Ovary (tissue), 9 donors: ENCODE measurements around the gene LSAMP. TPM values are rescaled to one million over a fixed set of nuclear protein-coding genes. Genes with fewer than 3 reads are reported as not detected.

ENCODE experiments used
- DNase-seq, 5 donors: peaks; one replicate each; pipeline ENCODE4 v3.0.0-alpha.2; 2019 to 2020
- H3K27ac ChIP-seq, 2 donors: fragments of 200-600 bp; one replicate each; pipeline versions ENCODE4 v1.5.1 to v1.8.0; 2019 to 2022
- H3K27me3 ChIP-seq: fragments of 200-600 bp; one replicate; pipeline ENCODE4 v1.8.0; 2022
- H3K36me3 ChIP-seq: fragments of 200-600 bp; sonication (generic); one replicate; pipeline ENCODE4 v1.5.1; 2019
- H3K4me1 ChIP-seq: one replicate; pipeline ENCODE4 v1.8.1; 2013; ENCODE audit warnings: mild to moderate bottlenecking, moderate library complexity; ENCODE audit not compliant: insufficient read depth
- H3K4me3 ChIP-seq: fragments of 200-600 bp; sonication (generic); one replicate; pipeline ENCODE4 v1.5.1; 2017
- H3K9me3 ChIP-seq, 2 donors: fragments of 200-600 bp in 1 of 2; sonication (generic) in 1 of 2; one replicate each; pipeline versions ENCODE4 v1.5.1 to v1.8.1; 2013 to 2019; ENCODE audit warnings: mild to moderate bottlenecking in 1 of 2, moderate library complexity in 1 of 2
- EP300 ChIP-seq: sonication (generic); formaldehyde crosslinking; IDR thresholded peaks from one replicate; pipeline ENCODE4 v1.6.1; 2017; ENCODE audit warnings: antibody characterized with exemption
- POLR2A ChIP-seq: fragments of 450-650 bp; IDR thresholded peaks from one replicate; pipeline ENCODE4 v1.6.1; 2017; ENCODE audit warnings: antibody characterized with exemption, mild to moderate bottlenecking, moderate library complexity
- WGBS, 3 donors: extraction: QIAGEN DNeasy Blood & Tissue Kit in 1 of 3; methylation state at CpG; one replicate each; pipeline versions ENCODE4 v1.1.5 to v1.1.7; 2013 to 2017; 5-methylcytosine and 5-hydroxymethylcytosine counted together
- intact Hi-C, 4 donors: fragments of 100-400 bp; cut with DNase I; formaldehyde crosslinking; loops; one replicate each; pipeline versions ENCODE4 v1.11.0 to v1.15.1; 2022 to 2023
- polyA plus RNA-seq, 2 donors: library from polyadenylated mRNA; stranded (reverse); fragments of 200-250 nt in 1 of 2; fragments of 350-450 nt in 1 of 2; fragmentation: Illumina TruSeq in 1 of 2; extraction: RNeasy Lipid Tissue Mini Kit (QIAGEN cat#74804) in 1 of 2; gene quantifications; one replicate each; pipeline ENCODE4 v1.2.3, GENCODE V29; 2013 to 2014
- total RNA-seq, 7 donors: library from RNA; depleted of rRNA in 2 of 7; stranded (reverse); fragments of >200 nt in 2 of 7; fragmentation: NEBNext Ultra II Directional in 3 of 7; extraction: Animal tissue kit (Norgen Biotek cat#: 25700) in 3 of 7; gene quantifications; one replicate each; pipeline versions ENCODE4 v1.1.0 to v1.2.4, GENCODE V29; 2016 to 2023
- TF ChIP-seq, protein P1 (sequence below), 3 donors: fragments of 450-650 bp in 2 of 3; fragments of 200-600 bp in 1 of 3; IDR thresholded peaks; one replicate each; pipeline versions ENCODE4 v1.5.1 to v1.8.0; 2016 to 2022; ENCODE audit warnings: antibody characterized with exemption in 3 of 3, mild to moderate bottlenecking in 1 of 3
- donor health status: DM: no; HTN: no; CAD: no; lungs with moderate emphysema.
- donor health status: DM: no; HTN: no; CAD: no.
- donor health status: Bipolar disorder and iron deficiency.
- donor health status: DM: yes; HTN: yes; CAD: no.
- donor health status: DM: no; HTN: no; CAD: no.
- donor health status: DM: yes; HTN: yes; CAD: no.

The LSAMP gene
- total and polyA plus RNA-seq, 9 donors = 1.1 to 13.0 (median 5.4) TPM

- intact Hi-C loops = no loop called here
- no peak for DNase-seq
- H3K9me3 ChIP-seq = no peaks in the 10 kb centered on the region
- no peaks in the 10 kb centered on the region for H3K4me1 ChIP-seq
- no peaks in the 10 kb centered on the region for H3K36me3 ChIP-seq
- H3K4me3 ChIP-seq = no peak overlapping the region
- H3K27me3 ChIP-seq = no peaks in the 10 kb centered on the region
- no peak for TF ChIP-seq POLR2A
- TF ChIP-seq, protein P1, sequence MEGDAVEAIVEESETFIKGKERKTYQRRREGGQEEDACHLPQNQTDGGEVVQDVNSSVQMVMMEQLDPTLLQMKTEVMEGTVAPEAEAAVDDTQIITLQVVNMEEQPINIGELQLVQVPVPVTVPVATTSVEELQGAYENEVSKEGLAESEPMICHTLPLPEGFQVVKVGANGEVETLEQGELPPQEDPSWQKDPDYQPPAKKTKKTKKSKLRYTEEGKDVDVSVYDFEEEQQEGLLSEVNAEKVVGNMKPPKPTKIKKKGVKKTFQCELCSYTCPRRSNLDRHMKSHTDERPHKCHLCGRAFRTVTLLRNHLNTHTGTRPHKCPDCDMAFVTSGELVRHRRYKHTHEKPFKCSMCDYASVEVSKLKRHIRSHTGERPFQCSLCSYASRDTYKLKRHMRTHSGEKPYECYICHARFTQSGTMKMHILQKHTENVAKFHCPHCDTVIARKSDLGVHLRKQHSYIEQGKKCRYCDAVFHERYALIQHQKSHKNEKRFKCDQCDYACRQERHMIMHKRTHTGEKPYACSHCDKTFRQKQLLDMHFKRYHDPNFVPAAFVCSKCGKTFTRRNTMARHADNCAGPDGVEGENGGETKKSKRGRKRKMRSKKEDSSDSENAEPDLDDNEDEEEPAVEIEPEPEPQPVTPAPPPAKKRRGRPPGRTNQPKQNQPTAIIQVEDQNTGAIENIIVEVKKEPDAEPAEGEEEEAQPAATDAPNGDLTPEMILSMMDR (IDR thresholded peaks at IDR 0.05) = no peak
- no peak overlapping the region for H3K27ac ChIP-seq
- 62 to 74% (median 71%) methylated on average over 2 of the region's 2 CpGs for WGBS, 3 donors
Observed at GRCh38 chr3:116097226-116097625, 348.1 kb downstream of the LSAMP start.

DNA sequence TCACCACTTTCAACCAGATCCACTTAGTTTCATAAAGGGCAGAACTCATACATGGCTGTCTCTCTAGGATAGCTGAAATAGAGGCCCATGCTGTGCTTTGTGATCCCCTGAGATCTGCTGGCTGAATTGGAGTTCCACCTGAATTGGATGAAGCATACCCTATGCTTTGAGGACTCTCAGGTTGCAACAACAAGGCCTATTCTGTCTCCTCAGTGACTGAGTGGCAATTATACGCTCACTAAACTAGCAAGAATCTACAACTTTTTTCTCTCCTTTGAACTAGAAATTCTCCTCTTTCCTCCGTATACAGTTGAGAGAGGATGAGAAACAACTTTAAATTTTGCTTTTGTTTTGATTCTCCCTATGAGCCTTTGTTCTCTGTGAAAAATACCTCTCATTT is 348.7 kb downstream of the LSAMP start:
- intact Hi-C loops = no loop called here
- Histone ChIP-seq H3K36me3 (no peaks in the 10 kb centered on the region), H3K4me1 (no peaks in the 10 kb centered on the region), H3K9me3 (no peaks in the 10 kb centered on the region), H3K27me3 (no peaks in the 10 kb centered on the region), H3K27ac (no peak overlapping the region), H3K4me3 (no peak overlapping the region)
- WGBS, 3 donors = 65 to 78% (median 66%) methylated on average over 2 of the region's 2 CpGs
- no peak for DNase-seq
- TF ChIP-seq POLR2A (no peak), EP300 (no peak)
- TF ChIP-seq, protein P1 (IDR thresholded peaks at IDR 0.05) = no peak

GRCh38 chr3:116093374-116093773 is 351.9 kb downstream of the LSAMP start:
- Histone ChIP-seq H3K27ac (no peak overlapping the region), H3K4me3 (no peak overlapping the region), H3K4me1 (no peaks in the 10 kb centered on the region), H3K27me3 (no peaks in the 10 kb centered on the region), H3K36me3 (no peaks in the 10 kb centered on the region), H3K9me3 (no peaks in the 10 kb centered on the region)
- no peak for DNase-seq
- 74 to 85% (median 75%) methylated on average over 2 of the region's 2 CpGs for WGBS, 3 donors
- intact Hi-C loops = no loop called here
- TF ChIP-seq POLR2A (no peak), EP300 (no peak)
- TF ChIP-seq, protein P1 (IDR thresholded peaks at IDR 0.05) = no peak

- Histone ChIP-seq H3K27ac (no peak overlapping the region), H3K9me3 (no peaks in the 10 kb centered on the region), H3K36me3 (no peaks in the 10 kb centered on the region), H3K4me3 (no peak overlapping the region), H3K4me1 (no peaks in the 10 kb centered on the region), H3K27me3 (no peaks in the 10 kb centered on the region)
- DNase-seq = no peak
- WGBS, 3 donors = 25 to 39% (median 30%) methylated on average over 1 of the region's 1 CpG
- intact Hi-C loops = no loop called here
- TF ChIP-seq EP300 (no peak), POLR2A (no peak)
- TF ChIP-seq, protein P1 (IDR thresholded peaks at IDR 0.05) = no peak
Observed at GRCh38 chr3:116087426-116087825, 357.9 kb downstream of the LSAMP start.
